ENCODE results near the gene SPOUT1. TPM values are rescaled to one million over a fixed set of nuclear protein-coding genes. Genes with fewer than 3 reads are reported as not detected.

Gene SPOUT1
- total and polyA plus RNA-seq, 11 donors, result 6.1 to 24.7 (median 15.1) TPM

DNA sequence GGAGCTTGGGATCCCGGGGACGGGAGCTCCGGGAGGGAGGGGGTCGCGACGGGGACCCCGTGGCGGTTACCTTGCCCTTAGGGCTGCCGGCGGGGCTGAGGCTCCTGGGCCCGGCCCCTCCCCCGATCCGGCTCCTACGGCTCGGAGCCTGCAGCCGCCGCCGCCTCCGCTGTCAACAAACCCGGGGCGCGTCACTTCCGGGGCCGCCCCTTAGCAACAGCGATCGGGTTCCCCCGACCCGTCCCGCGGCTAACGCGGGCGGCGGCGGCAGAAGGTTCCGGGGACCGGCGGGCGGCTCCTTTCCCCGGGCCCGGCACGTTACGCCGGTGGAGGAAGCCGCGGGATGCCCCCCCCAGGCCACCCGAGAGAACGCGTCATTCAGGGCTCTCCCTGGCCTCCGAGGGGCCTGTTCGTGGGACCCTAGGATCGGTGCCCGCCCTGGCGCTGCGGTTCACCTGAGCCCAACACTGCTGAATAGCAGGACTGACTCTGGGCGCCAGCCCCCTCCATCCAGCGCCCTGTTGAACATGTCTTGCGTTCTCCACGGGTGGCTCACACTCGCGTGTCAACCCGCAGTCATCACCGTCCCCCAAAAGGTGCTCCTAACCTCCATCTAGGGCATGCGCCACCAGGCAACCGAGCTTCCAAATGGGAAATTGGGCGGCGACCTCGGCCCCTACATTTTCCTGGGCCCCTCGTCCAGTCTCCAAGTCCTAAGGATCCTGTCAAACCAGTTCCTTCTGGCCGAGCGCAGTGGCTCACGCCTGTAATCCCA lies 57.7 kb downstream of the SPOUT1 start, which contains the start of gene ZER1:
Gene ZER1, minus strand, starts transcription at position 183 of the 775 bp plus-strand sequence. CDS start 16,362 bp downstream, outside the sequence.
- Histone ChIP-seq H3K27me3 (no peaks in the 10 kb centered on the region), H3K27ac (peak within 1 kb of the TSS; percentile 81 to 98 (median 92)), H3K36me3 (peaks cover 0 to 10% (median 2%) of the 10 kb centered on the region in 9 donors), H3K9me3 (peaks cover 0 to 10% (median 0%) of the 10 kb centered on the region in 12 donors), H3K4me1 (peaks cover 0 to 33% (median 21%) of the 10 kb centered on the region in 12 donors), H3K4me3 (peak within 1 kb of the TSS; percentile 70 to 100 (median 86))
- DNase-seq (peak; percentile 94 to 97 (median 95)), ATAC-seq (peak; percentile 93 to 98 (median 98))
- intact Hi-C loops (cut with DNase I), result loop anchor here in 5 of 10 donors (1.0 to 5.0 kb wide), 3 partner anchors 15 to 70 kb away; partner anchors contain the start of genes TBC1D13 (in 4 of the 5) and PKN3 (in 1 of the 5)
- WGBS, 4 donors, result 1 to 2% (median 1%) methylated on average over 26 to 72 of the region's 72 CpGs
- peak in 1 of 2 donors; percentile 80 for TF ChIP-seq POLR2A (IDR thresholded peaks at IDR 0.05)
- peak in 1 of 12 donors; percentile 3 for TF ChIP-seq CTCF (IDR thresholded peaks at IDR 0.05)

- DNase-seq (no peak), ATAC-seq (peak; percentile 21 to 51 (median 38))
- Histone ChIP-seq H3K9me3 (peaks cover 0 to 7% (median 0%) of the 10 kb centered on the region in 12 donors), H3K4me1 (peaks cover 0 to 33% (median 21%) of the 10 kb centered on the region in 12 donors), H3K27me3 (no peaks in the 10 kb centered on the region), H3K4me3 (peak overlapping the region; percentile 70 to 100 (median 86)), H3K36me3 (peaks cover 0 to 10% (median 2%) of the 10 kb centered on the region in 9 donors), H3K27ac (peak overlapping the region; percentile 81 to 98 (median 92))
- no peak for TF ChIP-seq POLR2A (IDR thresholded peaks at IDR 0.05)
- TF ChIP-seq CTCF (IDR thresholded peaks at IDR 0.05), result no peak
- WGBS, 4 donors, result 0 to 2% (median 1%) methylated on average over 21 to 28 of the region's 28 CpGs
- intact Hi-C loops (cut with DNase I), result loop anchor here in 1 of 10 donors (5.0 kb wide), 1 partner anchor 69 kb away; the partner anchor contains the start of gene PKN3
These were observed 58.4 kb downstream of the SPOUT1 start for GRCh38 chr9:128771094-128771721.

DNA sequence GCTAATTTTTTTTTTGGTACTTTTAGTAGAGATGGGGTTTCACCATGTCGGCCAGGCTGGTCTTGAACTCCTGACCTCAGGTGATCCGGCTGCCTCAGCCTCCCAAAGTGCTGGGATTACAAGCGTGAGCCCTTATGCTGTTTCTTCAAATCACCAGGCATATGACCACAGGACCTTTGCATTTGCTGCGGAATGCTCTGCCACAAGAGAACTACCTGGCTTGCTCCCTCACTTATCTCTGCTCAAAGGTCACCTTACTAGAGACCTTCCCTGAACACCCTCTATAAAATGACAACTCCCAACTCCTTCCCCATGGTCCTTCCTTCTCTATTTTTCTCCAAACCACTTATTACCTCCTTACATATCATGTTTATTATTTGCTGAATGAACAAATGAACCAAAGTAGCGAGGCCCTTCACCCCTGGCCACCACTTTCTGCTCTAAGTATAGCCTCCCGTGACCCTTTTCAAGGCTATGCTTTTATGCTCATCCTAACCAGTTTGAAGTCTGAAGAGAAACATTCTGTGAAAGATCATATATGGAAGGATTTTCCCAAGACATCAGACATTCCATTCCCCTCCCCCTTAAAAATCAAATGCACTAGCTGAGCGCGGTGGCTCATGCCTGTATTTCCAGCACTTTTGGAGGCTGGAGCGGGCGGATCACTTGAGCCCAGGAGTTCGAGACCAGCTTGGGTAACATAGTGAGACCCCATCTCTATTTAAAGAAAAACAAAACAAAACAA lies 59.1 kb downstream of the SPOUT1 start:
- 77 to 84% (median 81%) methylated on average over 11 of the region's 11 CpGs for WGBS, 4 donors
- Histone ChIP-seq H3K4me3 (peak overlapping the region in 11 of 12 donors; percentile 70 to 100 (median 87)), H3K27ac (peak overlapping the region in 7 of 12 donors; percentile 84 to 97 (median 92)), H3K27me3 (no peaks in the 10 kb centered on the region), H3K9me3 (no peaks in the 10 kb centered on the region), H3K4me1 (peaks cover 0 to 33% (median 21%) of the 10 kb centered on the region in 12 donors), H3K36me3 (peaks cover 0 to 14% (median 2%) of the 10 kb centered on the region in 9 donors)
- TF ChIP-seq CTCF (IDR thresholded peaks at IDR 0.05) (no peak), POLR2A (IDR thresholded peaks at IDR 0.05) (no peak)
- intact Hi-C loops (cut with DNase I), result loop anchor here in 1 of 10 donors (5.0 kb wide), 1 partner anchor 68 kb away; the partner anchor contains the start of gene PKN3
- ATAC-seq, result no peak
- DNase-seq, result no peak

Other genes starting within 250 kb of the SPOUT1 start
- 10 to 100 TPM; 20.5 to 50.2 (median 27.0) TPM for gene DYNC2I2, start 172.9 kb downstream of the SPOUT1 start, total RNA-seq
- gene DYNC2I2, start 172.9 kb downstream of the SPOUT1 start, polyA plus RNA-seq, result 10 to 100 TPM; 56.6 to 65.7 TPM
- 100 to 1,000 TPM in 8 of 9 donors, 10 to 100 TPM in 1; 96.8 to 240 (median 211) TPM for gene SET, start 140.6 kb downstream of the SPOUT1 start, total RNA-seq
- gene SET, start 140.6 kb downstream of the SPOUT1 start, polyA plus RNA-seq, result 100 to 1,000 TPM in 1 of 2 donors, 10 to 100 TPM in 1; 67.6 to 199 TPM
- gene PKN3, start 127.3 kb downstream of the SPOUT1 start, total RNA-seq, result 10 to 100 TPM in 1 of 9 donors, 1 to 10 TPM in 8; 3.7 to 16.1 (median 5.9) TPM
- gene PKN3, start 127.3 kb downstream of the SPOUT1 start, polyA plus RNA-seq, result 10 to 100 TPM in 1 of 2 donors, 1 to 10 TPM in 1; 7.3 to 10.5 TPM
- 10 to 100 TPM in 5 of 9 donors, 1 to 10 TPM in 4; 5.1 to 26.0 (median 10.5) TPM for gene ZDHHC12, start 105.7 kb downstream of the SPOUT1 start, total RNA-seq
- gene ZDHHC12, start 105.7 kb downstream of the SPOUT1 start, polyA plus RNA-seq, result 10 to 100 TPM; 10.9 to 29.8 TPM
- 100 to 1,000 TPM in 1 of 9 donors, 10 to 100 TPM in 8; 53.4 to 163 (median 62.3) TPM for gene ZER1, start 57.9 kb downstream of the SPOUT1 start, total RNA-seq
- 10 to 100 TPM; 32.4 to 40.7 TPM for gene ZER1, start 57.9 kb downstream of the SPOUT1 start, polyA plus RNA-seq
- 10 to 100 TPM; 12.1 to 27.3 (median 18.4) TPM for gene TBC1D13, start 42.5 kb downstream of the SPOUT1 start, total RNA-seq
- 10 to 100 TPM in 1 of 2 donors, 1 to 10 TPM in 1; 9.6 to 20.9 TPM for gene TBC1D13, start 42.5 kb downstream of the SPOUT1 start, polyA plus RNA-seq
- 10 to 100 TPM; 34.8 to 99.9 (median 57.6) TPM for gene ENDOG, start 11.3 kb downstream of the SPOUT1 start, total RNA-seq
- 100 to 1,000 TPM in 1 of 2 donors, 10 to 100 TPM in 1; 38.4 to 105 TPM for gene ENDOG, start 11.3 kb downstream of the SPOUT1 start, polyA plus RNA-seq
- 10 to 100 TPM in 7 of 9 donors, 1 to 10 TPM in 2; 9.5 to 16.7 (median 13.4) TPM for gene KYAT1, start 52.2 kb upstream of the SPOUT1 start, total RNA-seq
- 10 to 100 TPM; 11.5 to 12.6 TPM for gene KYAT1, start 52.2 kb upstream of the SPOUT1 start, polyA plus RNA-seq
- 10 to 100 TPM; 16.2 to 76.4 (median 28.8) TPM for gene LRRC8A, start 52.3 kb upstream of the SPOUT1 start, total RNA-seq
- gene LRRC8A, start 52.3 kb upstream of the SPOUT1 start, polyA plus RNA-seq, result 10 to 100 TPM; 15.8 to 62.3 TPM
- 10 to 100 TPM; 14.0 to 49.0 (median 27.3) TPM for gene PHYHD1, start 91.2 kb upstream of the SPOUT1 start, total RNA-seq
- gene PHYHD1, start 91.2 kb upstream of the SPOUT1 start, polyA plus RNA-seq, result 10 to 100 TPM; 24.2 to 41.5 TPM
- gene DOLK, start 117.8 kb upstream of the SPOUT1 start, total RNA-seq, result 10 to 100 TPM in 6 of 9 donors, 1 to 10 TPM in 3; 8.2 to 14.8 (median 10.6) TPM
- gene DOLK, start 117.8 kb upstream of the SPOUT1 start, polyA plus RNA-seq, result 10 to 100 TPM in 1 of 2 donors, 1 to 10 TPM in 1; 7.8 to 15.6 TPM
- 10 to 100 TPM; 15.1 to 30.4 (median 22.6) TPM for gene NUP188, start 117.9 kb upstream of the SPOUT1 start, total RNA-seq
- 10 to 100 TPM; 10.6 to 35.1 TPM for gene NUP188, start 117.9 kb upstream of the SPOUT1 start, polyA plus RNA-seq
- 10 to 100 TPM; 27.3 to 42.7 (median 36.5) TPM for gene SH3GLB2, start 198.5 kb upstream of the SPOUT1 start, total RNA-seq
- 10 to 100 TPM; 29.5 to 33.6 TPM for gene SH3GLB2, start 198.5 kb upstream of the SPOUT1 start, polyA plus RNA-seq
- gene MIGA2, start 206.8 kb upstream of the SPOUT1 start, total RNA-seq, result 10 to 100 TPM; 29.2 to 49.5 (median 31.6) TPM
- 10 to 100 TPM; 27.7 to 61.3 TPM for gene MIGA2, start 206.8 kb upstream of the SPOUT1 start, polyA plus RNA-seq